Left lung (tissue), 10 donors: Measurements from ENCODE around the gene MYEOV. TPM values are rescaled to one million over a fixed set of nuclear protein-coding genes. Genes with fewer than 3 reads are reported as not detected.

ENCODE experiments used
- ATAC-seq: fragments of 200-7000 bp; cut with Tn5 transposase; one replicate; pipeline ENCODE4 v1.9.1; 2020; ENCODE audit warnings: moderate library complexity
- DNase-seq, 4 donors: peaks; one replicate each; pipeline ENCODE4 v3.0.0-alpha.2; 2013 to 2020
- H3K27ac ChIP-seq, 2 donors: fragments of 200-600 bp; sonication (generic) in 1 of 2; one replicate each; pipeline versions ENCODE4 v1.5.0 to v1.8.0; 2020 to 2021
- H3K27me3 ChIP-seq, 2 donors: fragments of 200-600 bp; sonication (generic) in 1 of 2; one replicate each; pipeline versions ENCODE4 v1.5.0 to v1.8.0; 2020 to 2021
- H3K36me3 ChIP-seq, 2 donors: fragments of 200-600 bp; sonication (generic) in 1 of 2; one replicate each; pipeline versions ENCODE4 v1.5.0 to v1.8.0; 2020 to 2021
- H3K4me1 ChIP-seq, 2 donors: fragments of 200-600 bp; one replicate each; pipeline ENCODE4 v1.8.0; 2021
- H3K4me3 ChIP-seq, 2 donors: fragments of 200-600 bp; sonication (generic) in 1 of 2; one replicate each; pipeline versions ENCODE4 v1.5.0 to v1.8.0; 2020 to 2021; ENCODE audit warnings: mild to moderate bottlenecking in 1 of 2
- H3K9me3 ChIP-seq, 2 donors: fragments of 200-600 bp; sonication (generic) in 1 of 2; one replicate each; pipeline versions ENCODE4 v1.5.0 to v1.8.0; 2020 to 2021
- intact Hi-C, 2 donors: fragments of 100-400 bp; cut with DNase I; formaldehyde crosslinking; loops; one replicate each; pipeline versions ENCODE4 v1.11.2 to v1.14.2; 2022
- polyA plus RNA-seq, 6 donors: library from polyadenylated mRNA; unstranded; fragments of 120-200 nt; gene quantifications; one replicate each; pipeline ENCODE4 v1.2.1, GENCODE V29; 2013; ENCODE audit not compliant: insufficient read length in 6 of 6
- total RNA-seq, 2 donors: library from RNA; stranded (reverse); fragmentation: NEBNext Ultra II Directional; extraction: Animal tissue kit (Norgen Biotek cat#: 25700); gene quantifications; one replicate each; pipeline ENCODE4 v1.2.1, GENCODE V29; 2021
- TF ChIP-seq, protein P1 (sequence below), 2 donors: fragments of 200-600 bp; sonication (generic) in 1 of 2; IDR thresholded peaks; one replicate each; pipeline versions ENCODE4 v1.5.0 to v1.8.0; 2021; ENCODE audit warnings: antibody characterized with exemption in 2 of 2
- donor health status: DM: no; HTN: yes; CAD: no.
- donor health status: DM: no; HTN: no; CAD: no.

Gene MYEOV
- total and polyA plus RNA-seq, 8 donors = 0.31 to 0.85 (median 0.47) TPM; not detected in 1

DNA sequence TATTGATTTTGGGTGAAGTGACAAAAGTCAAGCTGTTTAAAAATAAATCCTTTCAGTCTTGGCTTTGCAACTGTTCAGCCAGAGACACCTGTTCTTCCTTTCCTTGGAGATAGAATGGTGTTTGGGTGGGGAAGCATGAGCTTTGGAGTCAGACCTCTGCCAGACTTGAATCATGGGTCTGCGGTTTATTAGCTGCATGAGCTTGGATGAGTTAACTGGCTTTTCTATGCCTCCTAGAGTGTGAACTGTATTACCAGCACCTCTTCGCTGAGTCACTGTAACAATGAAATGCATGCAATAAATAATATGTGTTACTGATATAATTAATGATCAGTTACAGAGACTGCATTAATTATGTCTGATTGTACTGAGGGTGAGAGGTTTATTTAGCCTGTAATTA lies 13.5 kb upstream of the MYEOV start:
- Histone ChIP-seq H3K27ac (no peak overlapping the region), H3K4me1 (peaks cover 5 to 14% of the 10 kb centered on the region in 2 donors), H3K27me3 (no peaks in the 10 kb centered on the region), H3K4me3 (no peak overlapping the region), H3K36me3 (no peaks in the 10 kb centered on the region), H3K9me3 (no peaks in the 10 kb centered on the region)
- DNase-seq (no peak), ATAC-seq (peak; percentile 10)
- intact Hi-C loops = no loop called here
- TF ChIP-seq, protein P1, sequence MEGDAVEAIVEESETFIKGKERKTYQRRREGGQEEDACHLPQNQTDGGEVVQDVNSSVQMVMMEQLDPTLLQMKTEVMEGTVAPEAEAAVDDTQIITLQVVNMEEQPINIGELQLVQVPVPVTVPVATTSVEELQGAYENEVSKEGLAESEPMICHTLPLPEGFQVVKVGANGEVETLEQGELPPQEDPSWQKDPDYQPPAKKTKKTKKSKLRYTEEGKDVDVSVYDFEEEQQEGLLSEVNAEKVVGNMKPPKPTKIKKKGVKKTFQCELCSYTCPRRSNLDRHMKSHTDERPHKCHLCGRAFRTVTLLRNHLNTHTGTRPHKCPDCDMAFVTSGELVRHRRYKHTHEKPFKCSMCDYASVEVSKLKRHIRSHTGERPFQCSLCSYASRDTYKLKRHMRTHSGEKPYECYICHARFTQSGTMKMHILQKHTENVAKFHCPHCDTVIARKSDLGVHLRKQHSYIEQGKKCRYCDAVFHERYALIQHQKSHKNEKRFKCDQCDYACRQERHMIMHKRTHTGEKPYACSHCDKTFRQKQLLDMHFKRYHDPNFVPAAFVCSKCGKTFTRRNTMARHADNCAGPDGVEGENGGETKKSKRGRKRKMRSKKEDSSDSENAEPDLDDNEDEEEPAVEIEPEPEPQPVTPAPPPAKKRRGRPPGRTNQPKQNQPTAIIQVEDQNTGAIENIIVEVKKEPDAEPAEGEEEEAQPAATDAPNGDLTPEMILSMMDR (IDR thresholded peaks at IDR 0.05) = no peak

DNA sequence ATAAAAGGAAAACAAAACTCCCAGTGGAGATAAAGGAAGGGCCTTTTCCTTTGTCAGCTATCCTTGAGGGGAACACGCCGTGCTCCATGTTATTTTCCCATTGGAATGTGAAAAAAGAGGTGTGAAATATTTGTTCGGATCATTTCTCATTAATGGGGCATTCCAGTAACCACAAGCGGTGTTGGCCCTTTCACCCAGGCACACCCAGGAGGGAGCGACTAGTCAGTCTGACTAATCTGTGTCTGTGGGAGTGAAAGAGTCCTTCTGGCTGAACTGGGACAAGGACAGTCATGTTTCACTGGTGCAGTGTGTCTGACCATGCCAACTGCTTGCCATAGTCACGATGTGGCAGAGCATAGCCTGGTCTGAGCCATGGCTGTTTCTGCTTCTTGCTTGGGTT lies 13.0 kb upstream of the MYEOV start:
- Histone ChIP-seq H3K4me1 (peaks cover 5 to 14% of the 10 kb centered on the region in 2 donors), H3K27me3 (no peaks in the 10 kb centered on the region), H3K36me3 (no peaks in the 10 kb centered on the region), H3K9me3 (no peaks in the 10 kb centered on the region), H3K27ac (no peak overlapping the region), H3K4me3 (no peak overlapping the region)
- peak; percentile 79 for ATAC-seq
- no peak for DNase-seq
- TF ChIP-seq, protein P1 (IDR thresholded peaks at IDR 0.05) = no peak
- intact Hi-C loops = no loop called here

DNA sequence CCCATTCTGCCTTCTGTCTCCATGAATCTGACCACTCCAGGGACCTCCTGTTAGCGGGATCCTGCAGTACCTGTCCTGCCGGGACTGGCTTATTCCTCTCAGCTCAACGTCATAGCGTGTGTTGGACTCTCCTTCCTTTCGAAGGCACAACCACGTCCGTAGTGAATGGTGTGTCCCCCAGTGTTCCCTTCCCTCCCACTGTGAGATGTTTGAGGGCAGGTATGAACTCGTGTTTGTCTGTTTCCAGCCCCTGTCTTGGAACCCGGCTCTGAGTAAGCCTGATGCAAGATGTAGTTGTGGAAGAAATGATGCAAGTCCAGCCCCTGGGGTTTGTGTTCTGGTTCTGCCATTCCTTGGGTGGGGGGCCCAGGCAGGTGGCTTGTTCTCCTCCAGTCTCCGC lies 10.5 kb upstream of the MYEOV start:
- Histone ChIP-seq H3K27ac (no peak overlapping the region), H3K27me3 (no peaks in the 10 kb centered on the region), H3K4me3 (no peak overlapping the region), H3K9me3 (no peaks in the 10 kb centered on the region), H3K4me1 (peaks cover 0 to 6% of the 10 kb centered on the region in 2 donors), H3K36me3 (no peaks in the 10 kb centered on the region)
- intact Hi-C loops = no loop called here
- TF ChIP-seq, protein P1 (IDR thresholded peaks at IDR 0.05) = no peak
- no peak for ATAC-seq
- DNase-seq = no peak

DNA sequence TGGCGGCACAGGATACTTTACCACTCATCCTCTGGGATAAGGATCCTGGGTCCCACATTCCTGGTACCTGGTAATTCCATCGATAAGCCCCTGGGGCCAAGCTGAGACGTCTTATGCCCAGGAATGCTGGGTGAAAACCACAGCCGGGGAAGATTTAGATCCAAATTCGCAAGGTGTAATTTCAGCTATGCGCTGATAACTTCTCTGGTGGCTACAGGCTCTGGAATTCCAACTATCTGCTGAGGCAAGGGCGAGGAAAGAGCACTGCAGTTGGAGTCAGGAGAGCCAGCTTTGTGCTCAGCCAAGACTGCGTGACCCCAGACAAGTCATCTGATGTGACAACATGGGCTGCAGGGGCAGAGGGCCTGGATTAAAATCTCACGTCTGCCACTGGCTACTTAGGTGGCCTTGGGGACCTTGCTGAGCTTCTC lies 9.9 kb upstream of the MYEOV start:
- no peaks in the 10 kb centered on the region for H3K9me3 ChIP-seq
- H3K36me3 ChIP-seq = no peaks in the 10 kb centered on the region
- H3K27me3 ChIP-seq = no peaks in the 10 kb centered on the region
- ATAC-seq = no peak
- intact Hi-C loops = no loop called here
- no peak overlapping the region for H3K4me3 ChIP-seq
- DNase-seq = no peak
- H3K4me1 ChIP-seq = peaks cover 0 to 11% of the 10 kb centered on the region in 2 donors
- TF ChIP-seq, protein P1 (IDR thresholded peaks at IDR 0.05) = no peak
- H3K27ac ChIP-seq = no peak overlapping the region

DNA sequence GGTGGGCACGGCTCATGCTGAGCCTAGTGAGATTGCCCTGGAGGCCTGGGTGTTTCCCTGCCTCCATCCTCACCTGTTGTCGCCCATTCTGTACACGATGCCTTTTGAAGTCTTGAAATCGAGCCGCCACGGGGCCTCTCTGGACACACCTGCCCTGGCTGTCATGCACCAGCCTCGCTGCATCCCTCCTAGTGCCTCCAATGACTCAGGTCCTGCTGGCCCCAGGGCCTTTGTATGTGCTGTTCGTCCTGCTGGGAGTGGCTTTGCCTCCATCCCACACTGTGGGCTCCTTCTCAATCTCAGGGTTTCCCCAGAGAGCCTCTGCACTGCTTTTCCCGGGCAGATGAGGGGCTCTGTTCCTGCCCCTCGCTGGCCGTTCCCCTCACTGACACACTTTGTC lies 8.9 kb upstream of the MYEOV start:
- peak in 1 of 4 donors; percentile 27 for DNase-seq
- H3K36me3 ChIP-seq = no peaks in the 10 kb centered on the region
- ATAC-seq = no peak
- H3K27ac ChIP-seq = no peak overlapping the region
- no peak overlapping the region for H3K4me3 ChIP-seq
- no peaks in the 10 kb centered on the region for H3K27me3 ChIP-seq
- H3K4me1 ChIP-seq = peaks cover 0 to 12% of the 10 kb centered on the region in 2 donors
- intact Hi-C loops = no loop called here
- TF ChIP-seq, protein P1 (IDR thresholded peaks at IDR 0.05) = no peak
- no peaks in the 10 kb centered on the region for H3K9me3 ChIP-seq
